HL-60 (cell line): ENCODE measurements around the gene CACNA1D.

Experiments used
- DNase-seq, 2 experiments: peaks; one replicate each; pipeline ENCODE4 v3.0.0-alpha.2; 2010 to 2020; ENCODE audit warnings: low read depth in 1 of 2, low spot score in 1 of 2
- H3K27ac ChIP-seq: fragments of 250-450 bp; sonication (Bioruptor Pico); replicated peaks from 2 replicates; pipeline ENCODE4 v1.5.1; 2020; ENCODE audit warnings: mild to moderate bottlenecking, moderate library complexity
- H3K27me3 ChIP-seq: fragments of 250-450 bp; sonication (Bioruptor Pico); 2 replicates; pipeline ENCODE4 v1.5.1; 2021; ENCODE audit warnings: mild to moderate bottlenecking, moderate library complexity; ENCODE audit not compliant: insufficient read depth, poor library complexity, severe bottlenecking
- H3K4me3 ChIP-seq: replicated peaks from 2 replicates; pipeline ENCODE4 v1.5.1; 2011; ENCODE audit warnings: mild to moderate bottlenecking, control low read depth, low read length; ENCODE audit not compliant: insufficient read depth
- CTCF ChIP-seq: IDR thresholded peaks from one replicate; pipeline ENCODE4 v1.5.1; 2011; ENCODE audit warnings: low read length, control low read depth, inconsistent platforms; ENCODE audit not compliant: insufficient read depth
- GABPA ChIP-seq: IDR thresholded peaks from 2 replicates; pipeline ENCODE4 v1.6.1; 2012; ENCODE audit warnings: low read depth
- POLR2AphosphoS5 ChIP-seq: IDR thresholded peaks from 2 replicates; pipeline ENCODE4 v1.6.1; 2012; ENCODE audit warnings: low read depth
- REST ChIP-seq: IDR thresholded peaks from 2 replicates; pipeline ENCODE4 v1.6.1; 2012; ENCODE audit warnings: low read depth; ENCODE audit not compliant: insufficient replicate concordance
- SPI1 ChIP-seq: IDR thresholded peaks from 2 replicates; pipeline ENCODE4 v1.6.1; 2012; ENCODE audit warnings: low read depth, mild to moderate bottlenecking, borderline replicate concordance

Gene CACNA1D

GRCh38 chr3:53509494-53509893 lies 15.1 kb downstream of the CACNA1D start:
- no peak overlapping the region for H3K4me3 ChIP-seq
- TF ChIP-seq REST (no peak), GABPA (no peak), CTCF (no peak), POLR2AphosphoS5 (no peak), SPI1 (no peak)
- no peak overlapping the region for H3K27ac ChIP-seq
- no peak for DNase-seq
- H3K27me3 ChIP-seq, result peaks cover 9% of the 10 kb centered on the region

GRCh38 chr3:53510508-53510907 lies 16.1 kb downstream of the CACNA1D start:
- Histone ChIP-seq H3K27ac (no peak overlapping the region), H3K4me3 (no peak overlapping the region), H3K27me3 (peaks cover 9% of the 10 kb centered on the region)
- TF ChIP-seq GABPA, result no peak
- TF ChIP-seq CTCF, result no peak
- no peak for TF ChIP-seq POLR2AphosphoS5
- TF ChIP-seq SPI1, result no peak
- TF ChIP-seq REST, result no peak
- DNase-seq, result no peak

GRCh38 chr3:53511246-53511645 lies 16.8 kb downstream of the CACNA1D start:
- H3K27me3 ChIP-seq, result peaks cover 9% of the 10 kb centered on the region
- no peak overlapping the region for H3K27ac ChIP-seq
- no peak for DNase-seq
- H3K4me3 ChIP-seq, result no peak overlapping the region
- TF ChIP-seq GABPA (no peak), CTCF (no peak), REST (no peak), SPI1 (no peak), POLR2AphosphoS5 (no peak)
